ENCODE measurements around the gene ANAPC7. TPM values are rescaled to one million over a fixed set of nuclear protein-coding genes. Genes with fewer than 3 reads are reported as not detected.
"Not testable (repeated sequence)": the region's sequence is repeated elsewhere in the genome, so short reads cannot be mapped to it uniquely, and the experiment has no call there.

ANAPC7 gene
- total and polyA plus RNA-seq, 2 donors = 39.4 to 56.6 TPM

- no peak for DNase-seq (ENCODE audit: extremely low spot score)
- 82% methylated on average over 4 of the region's 4 CpGs for WGBS
- Histone ChIP-seq H3K36me3 (ENCODE audit: insufficient read depth) (peaks cover 5% of the 10 kb centered on the region), H3K4me1 (ENCODE audit: insufficient read depth) (no peaks in the 10 kb centered on the region), H3K27ac (ENCODE audit: low read depth) (no peak overlapping the region), H3K4me3 (ENCODE audit: low read depth, low read length) (no peak overlapping the region)
Observed at GRCh38 chr12:110349096-110349495, 54.4 kb downstream of the ANAPC7 start.

- Histone ChIP-seq H3K4me1 (ENCODE audit: insufficient read depth) (no peaks in the 10 kb centered on the region), H3K4me3 (ENCODE audit: low read depth, low read length) (no peak overlapping the region), H3K36me3 (ENCODE audit: insufficient read depth) (peaks cover 5% of the 10 kb centered on the region), H3K27ac (ENCODE audit: low read depth) (no peak overlapping the region)
- no peak for DNase-seq (ENCODE audit: extremely low spot score)
- WGBS = 91% methylated on average over 7 of the region's 7 CpGs
Observed at GRCh38 chr12:110348431-110349059, 55.0 kb downstream of the ANAPC7 start.

GRCh38 chr12:110347767-110348166 is 55.7 kb downstream of the ANAPC7 start:
- DNase-seq (ENCODE audit: extremely low spot score) = no peak
- Histone ChIP-seq H3K4me3 (ENCODE audit: low read depth, low read length) (no peak overlapping the region), H3K36me3 (ENCODE audit: insufficient read depth) (peaks cover 8% of the 10 kb centered on the region), H3K4me1 (ENCODE audit: insufficient read depth) (no peaks in the 10 kb centered on the region), H3K27ac (ENCODE audit: low read depth) (no peak overlapping the region)
- WGBS = 89% methylated on average over 8 of the region's 8 CpGs

GRCh38 chr12:110345963-110346362 is 57.5 kb downstream of the ANAPC7 start:
- DNase-seq (ENCODE audit: extremely low spot score) = no peak
- Histone ChIP-seq H3K4me1 (ENCODE audit: insufficient read depth) (no peaks in the 10 kb centered on the region), H3K27ac (ENCODE audit: low read depth) (peak overlapping the region; percentile 13), H3K36me3 (ENCODE audit: insufficient read depth) (peaks cover 8% of the 10 kb centered on the region), H3K4me3 (ENCODE audit: low read depth, low read length) (no peak overlapping the region)
- 81% methylated on average over 12 of the region's 12 CpGs for WGBS

DNA sequence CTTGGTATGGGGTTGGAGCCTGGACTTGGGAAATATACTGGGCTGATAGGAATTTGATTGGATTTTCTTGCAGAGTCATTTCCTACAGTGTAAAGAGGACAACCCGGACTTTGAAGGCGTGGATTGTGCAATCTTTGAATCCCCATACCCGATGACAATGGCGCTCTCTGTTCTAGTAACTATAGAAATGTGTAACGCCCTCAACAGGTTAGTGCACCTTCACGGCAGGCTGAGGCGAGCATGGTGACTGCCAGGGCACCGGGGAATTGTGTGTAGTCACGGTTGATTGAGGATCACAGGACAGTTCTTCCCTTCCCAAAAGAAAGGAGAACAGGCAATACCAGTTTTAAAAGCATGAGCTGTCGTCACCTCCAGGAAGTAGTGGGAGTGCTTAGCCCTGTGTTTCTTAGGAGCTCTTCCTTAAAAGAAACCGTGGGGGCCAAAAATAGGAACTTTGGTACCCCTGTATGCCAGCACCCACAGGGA is 58.3 kb downstream of the ANAPC7 start:
- H3K4me1 ChIP-seq (ENCODE audit: insufficient read depth) = no peaks in the 10 kb centered on the region
- peak; percentile 78 for DNase-seq (ENCODE audit: extremely low spot score)
- H3K36me3 ChIP-seq (ENCODE audit: insufficient read depth) = peaks cover 11% of the 10 kb centered on the region
- peak overlapping the region; percentile 31 for H3K27ac ChIP-seq (ENCODE audit: low read depth)
- 81% methylated on average over 11 of the region's 11 CpGs for WGBS
- H3K4me3 ChIP-seq (ENCODE audit: low read depth, low read length) = no peak overlapping the region

- no peaks in the 10 kb centered on the region for H3K4me1 ChIP-seq (ENCODE audit: insufficient read depth)
- 90% methylated on average over 11 of the region's 11 CpGs for WGBS
- no peak for DNase-seq (ENCODE audit: extremely low spot score)
- peak overlapping the region; percentile 28 for H3K27ac ChIP-seq (ENCODE audit: low read depth)
- no peak overlapping the region for H3K4me3 ChIP-seq (ENCODE audit: low read depth, low read length)
- H3K36me3 ChIP-seq (ENCODE audit: insufficient read depth) = peaks cover 11% of the 10 kb centered on the region
Observed at GRCh38 chr12:110344657-110345056, 58.9 kb downstream of the ANAPC7 start.

DNA sequence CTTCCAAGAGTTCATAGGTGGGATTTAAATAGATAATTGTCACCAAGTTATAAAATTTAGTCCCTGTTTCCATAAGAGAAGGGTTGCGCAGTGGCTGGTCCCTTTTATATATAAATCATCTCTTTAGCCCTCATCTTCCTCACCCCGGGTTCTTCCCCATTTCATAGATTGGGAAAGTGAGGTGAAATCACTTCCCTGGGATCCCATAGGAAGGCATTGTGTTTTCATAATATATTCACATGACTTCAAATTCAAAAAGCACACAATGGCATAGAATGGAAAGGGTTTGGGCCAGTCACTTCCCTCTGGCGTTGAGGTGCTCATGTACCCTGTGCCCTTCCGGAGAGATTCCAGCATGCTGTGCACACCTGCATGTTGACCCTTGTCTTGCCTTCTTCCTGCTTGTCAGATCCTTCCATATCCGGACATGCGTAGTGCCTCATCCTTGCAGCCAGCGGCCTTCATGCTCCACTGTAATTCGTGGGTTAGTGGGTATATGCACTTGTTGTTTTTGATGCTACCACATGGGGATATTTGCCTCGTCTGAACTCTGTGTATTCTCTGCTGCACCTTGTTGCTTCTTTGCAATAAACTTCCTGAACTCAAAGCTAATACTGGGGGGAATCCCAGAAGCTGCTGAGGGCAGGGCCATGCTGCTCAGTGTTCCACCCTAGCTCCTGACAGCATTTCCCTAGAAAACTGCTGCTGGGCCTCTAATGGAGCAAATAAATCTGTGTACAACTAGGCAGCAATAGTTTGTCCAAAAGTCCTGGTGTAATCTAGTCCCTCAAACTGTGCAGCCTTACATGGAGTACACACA is 59.6 kb downstream of the ANAPC7 start:
- no peak for DNase-seq (ENCODE audit: extremely low spot score)
- no peaks in the 10 kb centered on the region for H3K4me1 ChIP-seq (ENCODE audit: insufficient read depth)
- no peak overlapping the region for H3K4me3 ChIP-seq (ENCODE audit: low read depth, low read length)
- H3K36me3 ChIP-seq (ENCODE audit: insufficient read depth) = peaks cover 11% of the 10 kb centered on the region
- H3K27ac ChIP-seq (ENCODE audit: low read depth) = no peak overlapping the region
- WGBS = 87% methylated on average over 9 of the region's 9 CpGs

- no peaks in the 10 kb centered on the region for H3K4me1 ChIP-seq (ENCODE audit: insufficient read depth)
- no peak overlapping the region for H3K4me3 ChIP-seq (ENCODE audit: low read depth, low read length)
- 89% methylated on average over 5 of the region's 5 CpGs for WGBS
- no peak overlapping the region for H3K27ac ChIP-seq (ENCODE audit: low read depth)
- peaks cover 11% of the 10 kb centered on the region for H3K36me3 ChIP-seq (ENCODE audit: insufficient read depth)
- DNase-seq (ENCODE audit: extremely low spot score) = no peak
Observed at GRCh38 chr12:110343114-110343513, 60.4 kb downstream of the ANAPC7 start.

DNA sequence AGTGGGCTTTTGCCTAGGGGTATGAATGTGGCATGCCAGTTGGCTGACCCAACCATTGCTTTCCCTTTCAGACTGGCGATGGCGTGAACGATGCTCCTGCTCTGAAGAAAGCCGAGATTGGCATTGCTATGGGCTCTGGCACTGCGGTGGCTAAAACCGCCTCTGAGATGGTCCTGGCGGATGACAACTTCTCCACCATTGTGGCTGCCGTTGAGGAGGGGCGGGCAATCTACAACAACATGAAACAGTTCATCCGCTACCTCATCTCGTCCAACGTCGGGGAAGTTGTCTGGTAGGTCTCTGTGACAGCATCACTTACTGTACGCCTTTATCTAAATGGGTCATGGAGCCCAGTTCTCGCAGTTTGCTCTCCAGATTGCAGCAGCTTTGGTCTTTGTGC is 61.4 kb downstream of the ANAPC7 start:
- 94% methylated on average over 15 of the region's 15 CpGs for WGBS
- Histone ChIP-seq H3K36me3 (ENCODE audit: insufficient read depth) (peaks cover 13% of the 10 kb centered on the region), H3K4me1 (ENCODE audit: insufficient read depth) (no peaks in the 10 kb centered on the region), H3K27ac (ENCODE audit: low read depth) (no peak overlapping the region), H3K4me3 (ENCODE audit: low read depth, low read length) (no peak overlapping the region)
- no peak for DNase-seq (ENCODE audit: extremely low spot score)

DNA sequence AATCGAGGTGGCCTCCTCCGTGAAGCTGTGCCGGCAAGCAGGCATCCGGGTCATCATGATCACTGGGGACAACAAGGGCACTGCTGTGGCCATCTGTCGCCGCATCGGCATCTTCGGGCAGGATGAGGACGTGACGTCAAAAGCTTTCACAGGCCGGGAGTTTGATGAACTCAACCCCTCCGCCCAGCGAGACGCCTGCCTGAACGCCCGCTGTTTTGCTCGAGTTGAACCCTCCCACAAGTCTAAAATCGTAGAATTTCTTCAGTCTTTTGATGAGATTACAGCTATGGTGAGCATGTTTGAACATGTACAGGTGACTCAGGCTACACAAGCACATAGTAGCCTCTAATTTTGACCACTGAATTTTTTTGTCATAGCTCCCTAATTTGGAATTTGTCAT is 62.8 kb downstream of the ANAPC7 start:
- peaks cover 13% of the 10 kb centered on the region for H3K36me3 ChIP-seq (ENCODE audit: insufficient read depth)
- no peak overlapping the region for H3K27ac ChIP-seq (ENCODE audit: low read depth)
- no peak for DNase-seq (ENCODE audit: extremely low spot score)
- H3K4me3 ChIP-seq (ENCODE audit: low read depth, low read length) = no peak overlapping the region
- 89% methylated on average over 18 of the region's 18 CpGs for WGBS
- no peaks in the 10 kb centered on the region for H3K4me1 ChIP-seq (ENCODE audit: insufficient read depth)

DNA sequence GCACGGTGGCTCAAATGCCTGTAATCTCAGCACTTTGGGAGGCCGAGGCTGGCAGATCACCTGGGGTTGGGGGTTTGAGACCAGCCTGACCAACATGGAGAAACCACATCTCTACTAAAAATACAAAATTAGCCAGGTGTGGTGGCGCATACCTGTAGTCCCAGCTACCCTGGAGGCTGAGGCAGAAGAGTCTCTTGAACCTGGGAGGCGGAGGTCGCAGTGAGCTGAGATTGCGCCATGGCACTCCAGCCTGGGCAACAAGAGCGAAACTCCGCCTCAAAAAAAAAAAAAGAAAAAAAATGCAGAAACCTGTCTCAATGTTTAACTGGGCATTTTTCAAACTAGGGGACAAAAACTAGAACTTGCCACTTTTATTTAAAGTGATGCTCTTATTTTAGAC is 63.2 kb downstream of the ANAPC7 start:
- not testable (repeated sequence) for H3K4me1 ChIP-seq (ENCODE audit: insufficient read depth); H3K27ac ChIP-seq (ENCODE audit: low read depth); DNase-seq (ENCODE audit: extremely low spot score); H3K4me3 ChIP-seq (ENCODE audit: low read depth, low read length)
- H3K36me3 ChIP-seq (ENCODE audit: insufficient read depth) = peaks cover 13% of the 10 kb centered on the region
- WGBS = 94% methylated on average over 8 of the region's 8 CpGs

- Histone ChIP-seq H3K4me3 (ENCODE audit: low read depth, low read length) (no peak overlapping the region), H3K27ac (ENCODE audit: low read depth) (no peak overlapping the region), H3K4me1 (ENCODE audit: insufficient read depth) (no peaks in the 10 kb centered on the region), H3K36me3 (ENCODE audit: insufficient read depth) (peaks cover 13% of the 10 kb centered on the region)
- WGBS = 63% methylated on average over 8 of the region's 8 CpGs
- DNase-seq (ENCODE audit: extremely low spot score) = no peak
Observed at GRCh38 chr12:110339184-110339952, 64.1 kb downstream of the ANAPC7 start.

DNA sequence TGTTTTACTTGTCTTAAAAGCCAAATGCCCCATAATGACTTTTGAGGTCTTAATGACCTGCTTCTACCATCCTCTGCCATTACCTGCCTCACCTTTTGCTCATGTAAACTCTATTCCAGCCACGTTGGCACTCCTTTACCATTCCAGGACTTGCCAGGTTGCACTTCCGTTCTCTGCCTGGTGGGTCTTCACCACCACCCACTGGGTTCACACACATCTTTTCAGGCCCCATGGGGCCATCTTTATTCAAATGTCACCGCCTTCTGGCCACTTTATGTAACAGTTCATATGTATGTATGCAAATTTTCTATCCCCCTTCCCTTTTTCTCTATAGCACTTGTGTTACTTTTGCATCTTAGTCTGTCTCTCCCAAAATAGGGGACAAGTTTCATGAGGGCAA is 64.8 kb downstream of the ANAPC7 start:
- peaks cover 13% of the 10 kb centered on the region for H3K36me3 ChIP-seq (ENCODE audit: insufficient read depth)
- no peak overlapping the region for H3K4me3 ChIP-seq (ENCODE audit: low read depth, low read length)
- peak overlapping the region; percentile 27 for H3K27ac ChIP-seq (ENCODE audit: low read depth)
- no peaks in the 10 kb centered on the region for H3K4me1 ChIP-seq (ENCODE audit: insufficient read depth)
- no peak for DNase-seq (ENCODE audit: extremely low spot score)
- 76% methylated on average over 3 of the region's 3 CpGs for WGBS
